Heart right ventricle (tissue), 16 donors: ENCODE measurements around the gene TVP23A. TPM values are rescaled to one million over a fixed set of nuclear protein-coding genes. Genes with fewer than 3 reads are reported as not detected.

Experiments
- ATAC-seq, 8 donors: fragments of 200-7000 bp; cut with Tn5 transposase; one replicate each; pipeline ENCODE4 v1.9.1; 2020; ENCODE audit warnings: mild to moderate bottlenecking in 8 of 8, moderate library complexity in 8 of 8, moderate number of reproducible peaks in 1 of 8
- DNase-seq, 2 donors: peaks; one replicate each; pipeline ENCODE4 v3.0.0-alpha.2; 2020
- H3K27ac ChIP-seq, 10 donors: fragments of 200-600 bp; sonication (generic) in 2 of 10; one replicate each; pipeline versions ENCODE4 v1.5.0 to v1.8.0; 2020 to 2022; ENCODE audit warnings: mild to moderate bottlenecking in 3 of 10
- H3K27me3 ChIP-seq, 7 donors: fragments of 200-600 bp; one replicate each; pipeline ENCODE4 v1.8.0; 2021 to 2022; ENCODE audit warnings: mild to moderate bottlenecking in 2 of 7
- H3K36me3 ChIP-seq, 9 donors: fragments of 200-600 bp; sonication (generic) in 1 of 9; one replicate each; pipeline versions ENCODE4 v1.5.0 to v1.8.0; 2020 to 2022; ENCODE audit warnings: mild to moderate bottlenecking in 2 of 9
- H3K4me1 ChIP-seq, 9 donors: fragments of 200-600 bp; sonication (generic) in 1 of 9; one replicate each; pipeline versions ENCODE4 v1.5.0 to v1.8.0; 2020 to 2022; ENCODE audit warnings: mild to moderate bottlenecking in 4 of 9
- H3K4me3 ChIP-seq, 10 donors: fragments of 200-600 bp; sonication (generic) in 2 of 10; one replicate each; pipeline versions ENCODE4 v1.5.0 to v1.8.0; 2020 to 2022; ENCODE audit warnings: mild to moderate bottlenecking in 7 of 10, moderate library complexity in 2 of 10
- H3K9me3 ChIP-seq, 11 donors: fragments of 200-600 bp in 10 of 11; sonication (generic) in 2 of 11; one replicate each; pipeline versions ENCODE4 v1.5.0 to v1.8.0; 2013 to 2022; ENCODE audit warnings: mild to moderate bottlenecking in 2 of 11, control low read depth in 1 of 11, moderate library complexity in 1 of 11
- WGBS, 2 donors: extraction: QIAGEN DNeasy Blood & Tissue Kit; methylation state at CpG; one replicate each; pipeline ENCODE4 v1.1.7; 2013; ENCODE audit warnings: inconsistent platforms in 1 of 2; 5-methylcytosine and 5-hydroxymethylcytosine counted together
- intact Hi-C, 10 donors: fragments of 100-400 bp; cut with DNase I; formaldehyde crosslinking; loops; one replicate each; pipeline versions ENCODE4 v1.11.1 to v1.14.2; 2022
- polyA plus RNA-seq, 2 donors: library from polyadenylated mRNA; stranded (reverse); fragments of 200-250 nt; gene quantifications; one replicate each; pipeline ENCODE4 v1.2.3, GENCODE V29; 2013
- total RNA-seq, 10 donors: library from RNA; stranded (reverse); fragmentation: NEBNext Ultra II Directional in 3 of 10; extraction: Animal tissue kit (Norgen Biotek cat#: 25700) in 3 of 10; gene quantifications; one replicate each; pipeline versions ENCODE4 v1.2.1 to v1.2.4, GENCODE V29; 2021 to 2023
- TF ChIP-seq, protein P1 (sequence below), 9 donors: fragments of 200-600 bp; sonication (generic) in 2 of 9; IDR thresholded peaks; one replicate each; pipeline versions ENCODE4 v1.5.0 to v1.8.0; 2021 to 2022; ENCODE audit warnings: antibody characterized with exemption in 9 of 9, mild to moderate bottlenecking in 5 of 9, moderate library complexity in 1 of 9
- donor health status: Arrhythmogenic right ventricular cardiomyopathy.
- donor health status: ischemic (EF 13 %, LVEDD 7.1; RV severe dilation, severe dysfunction).
- donor health status: healthy with polysubstance abuse.
- donor health status: DM: no; HTN: yes; CAD: no.
- donor health status: DM: no; HTN: no; CAD: no.
- donor health status: ischemic (EF 25% LVEDD 6.9; RV normal size, moderate dysfunction).
- donor health status: ischemic (EF 25% LVEDD 5.7; RV mildly dilated, moderate dysfunction).
- donor health status: healthy.
- donor health status: DM: yes; HTN: yes; CAD: no.
- donor health status: Ischemic cardiomyopathy.
- donor health status: ischemic (EF 35%, LVEDD 5.7; RV mildly dilated, moderate dysfunction).
- donor health status: nonischemic (EF 11% LVEDD 7.7; RV severe dilation, severe dysfunction).
- donor health status: DM: yes; HTN: yes; CAD: no.
- donor health status: PGD.
- donor health status: ischemic (EF 29% LVEDD 5.4; RV normal size, mild dysfunction).
- donor health status: nonischemic (EF 23%, LVEDD 6.1; RV moderate dilation, normal function).

Gene TVP23A
- total and polyA plus RNA-seq, 12 donors = 0.04 to 0.44 (median 0.18) TPM; not detected in 5

DNA sequence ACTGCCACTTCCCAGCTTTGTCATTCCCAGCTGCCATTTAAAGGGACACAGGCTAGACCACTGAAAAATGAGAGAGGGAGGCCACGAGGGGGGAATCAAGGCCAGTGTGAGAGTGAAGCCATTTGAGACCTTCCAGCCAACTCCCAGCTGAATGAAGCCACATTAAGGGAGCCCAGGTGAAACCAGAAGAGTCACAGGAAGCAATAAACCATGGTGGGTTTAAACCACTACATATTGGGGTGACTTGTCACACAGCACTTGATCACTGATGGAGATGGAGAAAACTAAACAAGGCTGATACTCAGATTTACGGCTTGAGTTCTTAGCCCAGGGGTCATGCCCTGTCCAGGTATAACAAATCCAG lies 77.8 kb downstream of the TVP23A start:
- TF ChIP-seq, protein P1, sequence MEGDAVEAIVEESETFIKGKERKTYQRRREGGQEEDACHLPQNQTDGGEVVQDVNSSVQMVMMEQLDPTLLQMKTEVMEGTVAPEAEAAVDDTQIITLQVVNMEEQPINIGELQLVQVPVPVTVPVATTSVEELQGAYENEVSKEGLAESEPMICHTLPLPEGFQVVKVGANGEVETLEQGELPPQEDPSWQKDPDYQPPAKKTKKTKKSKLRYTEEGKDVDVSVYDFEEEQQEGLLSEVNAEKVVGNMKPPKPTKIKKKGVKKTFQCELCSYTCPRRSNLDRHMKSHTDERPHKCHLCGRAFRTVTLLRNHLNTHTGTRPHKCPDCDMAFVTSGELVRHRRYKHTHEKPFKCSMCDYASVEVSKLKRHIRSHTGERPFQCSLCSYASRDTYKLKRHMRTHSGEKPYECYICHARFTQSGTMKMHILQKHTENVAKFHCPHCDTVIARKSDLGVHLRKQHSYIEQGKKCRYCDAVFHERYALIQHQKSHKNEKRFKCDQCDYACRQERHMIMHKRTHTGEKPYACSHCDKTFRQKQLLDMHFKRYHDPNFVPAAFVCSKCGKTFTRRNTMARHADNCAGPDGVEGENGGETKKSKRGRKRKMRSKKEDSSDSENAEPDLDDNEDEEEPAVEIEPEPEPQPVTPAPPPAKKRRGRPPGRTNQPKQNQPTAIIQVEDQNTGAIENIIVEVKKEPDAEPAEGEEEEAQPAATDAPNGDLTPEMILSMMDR (IDR thresholded peaks at IDR 0.05) = no peak
- intact Hi-C loops = loop anchor here in 4 of 10 donors (5.0 kb wide), 2 partner anchors 86 to 176 kb away; no protein-coding TSS in a partner anchor
- WGBS, 2 donors = 91 to 96% methylated on average over 2 of the region's 2 CpGs

DNA sequence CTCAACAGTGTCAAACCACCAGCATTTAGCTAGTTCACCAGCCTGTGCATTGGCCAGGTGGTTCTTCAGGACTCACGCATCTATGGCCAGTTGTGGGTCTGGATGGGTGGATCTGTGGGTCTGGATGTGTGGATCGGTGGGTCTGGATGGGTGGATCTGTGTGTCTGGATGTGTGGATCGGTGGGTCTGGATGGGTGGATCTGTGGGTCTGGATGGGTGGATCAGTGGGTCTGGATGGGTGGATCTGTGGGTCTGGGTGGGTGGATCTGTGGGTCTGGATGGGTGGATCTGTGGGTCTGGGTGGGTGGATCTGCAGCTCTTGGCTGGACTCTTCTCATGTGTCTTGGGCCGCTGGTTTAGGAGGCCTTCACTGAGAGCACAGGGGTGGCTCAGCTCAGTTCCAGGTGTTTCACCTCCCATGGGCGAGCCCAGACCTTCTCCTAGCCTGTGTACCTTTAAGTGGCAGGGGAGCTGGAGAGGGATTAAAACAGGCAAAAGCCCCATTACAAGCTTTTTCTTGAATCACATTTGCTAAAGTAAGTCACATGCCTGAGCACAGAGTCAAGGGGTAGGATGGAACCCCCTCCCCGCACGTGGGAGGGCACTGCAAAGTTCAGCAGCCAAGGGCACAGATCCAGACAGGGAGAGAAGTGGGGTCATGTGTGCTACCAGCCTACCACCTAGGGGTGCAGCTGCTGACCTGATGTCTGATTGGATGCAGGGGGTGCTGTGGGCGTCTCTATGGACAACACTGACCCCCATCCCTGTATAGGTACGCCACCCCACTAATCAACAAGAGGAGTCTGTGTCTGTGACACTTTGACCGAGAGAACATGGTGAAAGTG lies 78.4 kb downstream of the TVP23A start:
- DNase-seq = no peak
- H3K9me3 ChIP-seq = no peaks in the 10 kb centered on the region
- H3K36me3 ChIP-seq = no peaks in the 10 kb centered on the region
- TF ChIP-seq, protein P1 (IDR thresholded peaks at IDR 0.05) = no peak
- intact Hi-C loops = loop anchor here (5.0 to 10.0 kb wide), 11 partner anchors 87 to 485 kb away; partner anchors contain the start of gene EMP2 (in 1 of the 10)
- H3K27ac ChIP-seq = peak overlapping the region in 1 of 10 donors; percentile 22
- H3K4me1 ChIP-seq = peaks cover 11 to 52% (median 45%) of the 10 kb centered on the region in 9 donors
- H3K27me3 ChIP-seq = no peaks in the 10 kb centered on the region
- H3K4me3 ChIP-seq = no peak overlapping the region
- 87 to 92% methylated on average over 10 of the region's 10 CpGs for WGBS, 2 donors
- no peak for ATAC-seq

More for the DNA sequence above, 77.8 kb downstream of the TVP23A start:
- DNase-seq (no peak), ATAC-seq (no peak)
- H3K36me3 ChIP-seq = peaks cover 0 to 2% (median 0%) of the 10 kb centered on the region in 9 donors
- no peaks in the 10 kb centered on the region for H3K27me3 ChIP-seq
- peaks cover 13 to 58% (median 51%) of the 10 kb centered on the region in 9 donors for H3K4me1 ChIP-seq
- H3K9me3 ChIP-seq = no peaks in the 10 kb centered on the region
- H3K27ac ChIP-seq = peak overlapping the region in 1 of 10 donors; percentile 22
- no peak overlapping the region for H3K4me3 ChIP-seq

DNA sequence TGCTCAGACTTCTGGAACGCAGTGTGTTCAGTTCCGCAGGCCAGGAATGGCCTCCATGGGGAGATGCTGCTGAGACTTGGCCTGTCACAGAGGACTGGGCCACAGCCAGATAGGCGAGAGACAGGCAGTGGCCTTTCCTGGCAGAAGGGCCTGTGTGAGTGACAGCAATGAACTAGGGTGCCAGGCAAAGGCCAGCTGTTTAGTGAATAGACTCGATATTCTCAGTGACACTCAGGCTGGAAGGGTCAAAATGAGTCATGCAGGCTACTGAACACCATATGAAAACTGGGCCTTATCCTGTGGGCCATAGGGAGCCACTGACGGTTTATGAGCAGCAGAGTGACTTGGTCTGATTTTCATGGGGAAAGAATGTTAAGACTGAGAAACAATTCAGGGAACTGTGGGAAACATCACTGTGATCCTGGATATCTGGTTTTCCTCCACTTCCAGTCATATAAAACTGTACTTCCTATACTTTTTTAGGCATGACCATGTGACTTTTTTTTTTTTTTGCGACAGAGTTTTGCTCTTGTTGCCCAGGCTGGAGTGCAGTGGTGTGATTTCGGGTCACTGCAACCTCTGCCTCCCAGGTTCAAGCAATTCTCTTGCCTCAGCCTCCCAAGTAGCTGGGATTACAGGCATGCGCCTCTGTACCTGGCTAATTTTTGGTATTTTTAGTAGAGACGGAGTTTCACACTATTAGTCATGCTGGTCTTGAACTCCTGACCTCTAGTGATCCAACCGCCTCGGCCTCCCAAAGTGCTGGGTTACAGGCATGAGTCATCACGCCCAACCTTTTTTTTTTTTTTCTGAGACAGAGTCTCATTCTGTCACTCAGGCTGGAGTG lies 80.1 kb downstream of the TVP23A start:
- intact Hi-C loops = loop anchor here in 9 of 10 donors (5.0 to 10.0 kb wide), 9 partner anchors 124 to 484 kb away; partner anchors contain the start of gene EMP2 (in 1 of the 9)
- WGBS, 2 donors = 45 to 55% methylated on average over 12 of the region's 12 CpGs
- DNase-seq = peak; percentile 84 to 85
- TF ChIP-seq, protein P1 (IDR thresholded peaks at IDR 0.05) = peak in 1 of 9 donors; percentile 11
- Histone ChIP-seq H3K36me3 (no peaks in the 10 kb centered on the region), H3K27me3 (no peaks in the 10 kb centered on the region), H3K9me3 (peaks cover 0 to 6% (median 0%) of the 10 kb centered on the region in 11 donors), H3K4me3 (no peak overlapping the region), H3K4me1 (peaks cover 6 to 41% (median 34%) of the 10 kb centered on the region in 9 donors), H3K27ac (peak overlapping the region; percentile 51 to 90 (median 82))
- peak; percentile 86 to 93 (median 90) for ATAC-seq
